ENCODE measurements around the gene RABL3.
A peak's percentile ranks its signal among the peaks of the same experiment; 100 is the strongest.
"Not testable (repeated sequence)": the region's sequence is repeated elsewhere in the genome, so short reads cannot be mapped to it uniquely, and the experiment has no call there.

Gene RABL3

GRCh38 chr3:120683671-120684301 is 58.5 kb downstream of the RABL3 start:
- DNase-seq, result no peak

GRCh38 chr3:120683213-120683612 is 59.1 kb downstream of the RABL3 start:
- no peak for DNase-seq

GRCh38 chr3:120682095-120682681 is 60.1 kb downstream of the RABL3 start, which contains the start of gene HGD:
Gene HGD (minus strand): TSS chr3:120682239. CDS start chr3:120682111, 128 bp downstream.
- no peak for DNase-seq

GRCh38 chr3:120681506-120682038 is 60.7 kb downstream of the RABL3 start:
- no peak for DNase-seq

GRCh38 chr3:120681018-120681417 is 61.3 kb downstream of the RABL3 start:
- DNase-seq, result no peak

- no peak for DNase-seq
Observed at GRCh38 chr3:120680193-120680894, 62.0 kb downstream of the RABL3 start.

- no peak for DNase-seq
Observed at GRCh38 chr3:120678984-120679383, 63.3 kb downstream of the RABL3 start.

GRCh38 chr3:120678331-120678947 is 63.9 kb downstream of the RABL3 start:
- peak in 35 of 51 donors; percentile 2 to 81 (median 35) for DNase-seq

GRCh38 chr3:120677193-120677592 is 65.1 kb downstream of the RABL3 start:
- not testable (repeated sequence) for DNase-seq

GRCh38 chr3:120673116-120673515 is 69.2 kb downstream of the RABL3 start:
- DNase-seq, result peak in 12 of 51 donors; percentile 1 to 41 (median 10)

GRCh38 chr3:120670576-120670975 is 71.7 kb downstream of the RABL3 start:
- DNase-seq, result no peak

GRCh38 chr3:120664926-120665325 is 77.4 kb downstream of the RABL3 start:
- DNase-seq, result no peak

- DNase-seq, result no peak
Observed at GRCh38 chr3:120661945-120662344, 80.4 kb downstream of the RABL3 start.

GRCh38 chr3:120661106-120661905 is 81.0 kb downstream of the RABL3 start:
- no peak for DNase-seq

- DNase-seq, result no peak
Observed at GRCh38 chr3:120659834-120660233, 82.5 kb downstream of the RABL3 start.

GRCh38 chr3:120659285-120659684 is 83.0 kb downstream of the RABL3 start:
- no peak for DNase-seq

- DNase-seq, result peak in 1 of 51 donors; percentile 16
Observed at GRCh38 chr3:120652896-120653545, 89.3 kb downstream of the RABL3 start.

- DNase-seq, result no peak
Observed at GRCh38 chr3:120652281-120652680, 90.0 kb downstream of the RABL3 start.

- DNase-seq, result no peak
Observed at GRCh38 chr3:120650311-120650710, 92.0 kb downstream of the RABL3 start.

GRCh38 chr3:120649830-120650233 is 92.5 kb downstream of the RABL3 start:
- DNase-seq, result no peak

GRCh38 chr3:120648290-120648689 is 94.0 kb downstream of the RABL3 start:
- no peak for DNase-seq

Data from hypothalamus (tissue), 51 donors.